HCT116 (cell line): ENCODE measurements around the gene BCL11A.

Source experiments
- EZH2 ChIP-seq: fragments of 200-600 bp; sonication (generic); IDR thresholded peaks from 2 replicates; pipeline ENCODE4 v1.6.1; 2017; ENCODE audit warnings: antibody characterized with exemption, mixed run types
- POLR2A ChIP-seq: IDR thresholded peaks from 2 replicates; pipeline ENCODE4 v1.7.0; 2011; ENCODE audit warnings: borderline replicate concordance; ENCODE audit not compliant: insufficient read depth, insufficient read length; ENCODE audit errors: extremely low read depth
- ZNF274 ChIP-seq: fragments of 200-500 bp; sonication (Bioruptor generic); IDR thresholded peaks from 2 replicates; pipeline ENCODE4 v1.6.1; 2014; ENCODE audit warnings: mild to moderate bottlenecking, low read depth, low read length, inconsistent platforms
- TF ChIP-seq, protein P1 (sequence below), 3 experiments: fragments of 200-600 bp in 1 of 3; sonication (generic) in 1 of 3; IDR thresholded peaks in 2 of 3; conservative IDR thresholded peaks in 1 of 3; 2 replicates each; pipeline ENCODE4 v1.5.1; 2012 to 2017; ENCODE audit warnings: low read depth in 2 of 3, low read length in 2 of 3, antibody characterized with exemption in 1 of 3, borderline replicate concordance in 1 of 3, control low read depth in 1 of 3, mild to moderate bottlenecking in 1 of 3, mixed read lengths in 1 of 3, mixed run types in 1 of 3, moderate library complexity in 1 of 3; ENCODE audit not compliant: insufficient read depth in 1 of 3
- TF ChIP-seq, protein P2 (sequence below): IDR thresholded peaks from 2 replicates; pipeline ENCODE4 v1.6.1; 2011; ENCODE audit warnings: mild to moderate bottlenecking, low read length, moderate library complexity; ENCODE audit not compliant: insufficient replicate concordance; ENCODE audit errors: extremely low read depth

DNA sequence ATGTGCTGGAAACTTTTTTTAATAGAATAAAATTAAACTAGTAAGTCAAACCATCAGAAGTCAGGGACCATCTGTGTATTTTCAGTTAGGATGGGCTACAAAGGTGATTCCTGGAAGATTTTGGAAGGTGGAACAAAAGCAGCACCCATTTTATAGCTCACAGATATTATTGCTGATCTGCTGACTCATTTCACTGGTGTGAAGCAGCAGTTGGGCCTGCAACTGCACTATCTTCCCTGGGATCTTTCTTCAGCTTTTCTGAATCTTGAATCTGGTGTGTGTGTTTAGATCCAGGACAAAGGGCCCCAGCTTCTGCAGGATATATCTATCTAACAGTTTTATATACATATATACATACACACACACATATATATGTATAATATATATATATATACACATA, 35.6 kb upstream of the BCL11A start:
- TF ChIP-seq EZH2 (no peak), POLR2A (no peak), ZNF274 (no peak)
- TF ChIP-seq, protein P1, sequence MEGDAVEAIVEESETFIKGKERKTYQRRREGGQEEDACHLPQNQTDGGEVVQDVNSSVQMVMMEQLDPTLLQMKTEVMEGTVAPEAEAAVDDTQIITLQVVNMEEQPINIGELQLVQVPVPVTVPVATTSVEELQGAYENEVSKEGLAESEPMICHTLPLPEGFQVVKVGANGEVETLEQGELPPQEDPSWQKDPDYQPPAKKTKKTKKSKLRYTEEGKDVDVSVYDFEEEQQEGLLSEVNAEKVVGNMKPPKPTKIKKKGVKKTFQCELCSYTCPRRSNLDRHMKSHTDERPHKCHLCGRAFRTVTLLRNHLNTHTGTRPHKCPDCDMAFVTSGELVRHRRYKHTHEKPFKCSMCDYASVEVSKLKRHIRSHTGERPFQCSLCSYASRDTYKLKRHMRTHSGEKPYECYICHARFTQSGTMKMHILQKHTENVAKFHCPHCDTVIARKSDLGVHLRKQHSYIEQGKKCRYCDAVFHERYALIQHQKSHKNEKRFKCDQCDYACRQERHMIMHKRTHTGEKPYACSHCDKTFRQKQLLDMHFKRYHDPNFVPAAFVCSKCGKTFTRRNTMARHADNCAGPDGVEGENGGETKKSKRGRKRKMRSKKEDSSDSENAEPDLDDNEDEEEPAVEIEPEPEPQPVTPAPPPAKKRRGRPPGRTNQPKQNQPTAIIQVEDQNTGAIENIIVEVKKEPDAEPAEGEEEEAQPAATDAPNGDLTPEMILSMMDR (IDR thresholded peaks at IDR 0.05 in 2 of 3, conservative IDR thresholded peaks at IDR 0.05 in 1 of 3; ENCODE audit: borderline replicate concordance in 1 of 3, insufficient read depth in 1 of 3, low read depth in 2 of 3, low read length in 2 of 3): no peak
- TF ChIP-seq, protein P2, sequence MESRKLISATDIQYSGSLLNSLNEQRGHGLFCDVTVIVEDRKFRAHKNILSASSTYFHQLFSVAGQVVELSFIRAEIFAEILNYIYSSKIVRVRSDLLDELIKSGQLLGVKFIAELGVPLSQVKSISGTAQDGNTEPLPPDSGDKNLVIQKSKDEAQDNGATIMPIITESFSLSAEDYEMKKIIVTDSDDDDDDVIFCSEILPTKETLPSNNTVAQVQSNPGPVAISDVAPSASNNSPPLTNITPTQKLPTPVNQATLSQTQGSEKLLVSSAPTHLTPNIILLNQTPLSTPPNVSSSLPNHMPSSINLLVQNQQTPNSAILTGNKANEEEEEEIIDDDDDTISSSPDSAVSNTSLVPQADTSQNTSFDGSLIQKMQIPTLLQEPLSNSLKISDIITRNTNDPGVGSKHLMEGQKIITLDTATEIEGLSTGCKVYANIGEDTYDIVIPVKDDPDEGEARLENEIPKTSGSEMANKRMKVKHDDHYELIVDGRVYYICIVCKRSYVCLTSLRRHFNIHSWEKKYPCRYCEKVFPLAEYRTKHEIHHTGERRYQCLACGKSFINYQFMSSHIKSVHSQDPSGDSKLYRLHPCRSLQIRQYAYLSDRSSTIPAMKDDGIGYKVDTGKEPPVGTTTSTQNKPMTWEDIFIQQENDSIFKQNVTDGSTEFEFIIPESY: no peak
